Measurements from ENCODE around the gene DYRK1A.

DYRK1A gene

GRCh38 chr21:37566790-37567615 lies 200.4 kb downstream of the DYRK1A start:
- DNase-seq (ENCODE audit: low spot score) = no peak

- DNase-seq (ENCODE audit: low spot score) = no peak
These were observed 201.8 kb downstream of the DYRK1A start for GRCh38 chr21:37568415-37568814.

- no peak for DNase-seq (ENCODE audit: low spot score)
These were observed 202.3 kb downstream of the DYRK1A start for GRCh38 chr21:37568916-37569315.

DNA sequence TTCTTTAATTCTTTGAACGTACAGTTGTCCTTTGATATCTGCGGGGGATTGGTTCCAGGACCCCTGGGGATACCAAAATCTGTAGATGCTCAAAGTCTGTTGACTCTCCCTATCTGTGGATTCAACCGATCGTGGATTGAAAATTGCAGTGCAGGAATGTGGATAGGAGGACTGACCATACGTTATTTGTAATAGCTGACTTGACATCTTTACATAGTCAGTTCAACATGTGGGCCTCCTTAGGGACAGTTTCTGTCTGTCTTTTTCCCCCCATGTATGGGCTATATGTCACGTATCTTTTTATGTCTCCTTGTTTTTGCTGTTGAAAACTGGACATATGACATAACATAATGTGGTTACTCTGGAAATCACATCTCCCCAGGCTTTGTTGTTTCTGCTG lies 204.9 kb downstream of the DYRK1A start:
- DNase-seq (ENCODE audit: low spot score) = no peak

GRCh38 chr21:37574316-37574715 lies 207.7 kb downstream of the DYRK1A start:
- DNase-seq (ENCODE audit: low spot score) = no peak

DNA sequence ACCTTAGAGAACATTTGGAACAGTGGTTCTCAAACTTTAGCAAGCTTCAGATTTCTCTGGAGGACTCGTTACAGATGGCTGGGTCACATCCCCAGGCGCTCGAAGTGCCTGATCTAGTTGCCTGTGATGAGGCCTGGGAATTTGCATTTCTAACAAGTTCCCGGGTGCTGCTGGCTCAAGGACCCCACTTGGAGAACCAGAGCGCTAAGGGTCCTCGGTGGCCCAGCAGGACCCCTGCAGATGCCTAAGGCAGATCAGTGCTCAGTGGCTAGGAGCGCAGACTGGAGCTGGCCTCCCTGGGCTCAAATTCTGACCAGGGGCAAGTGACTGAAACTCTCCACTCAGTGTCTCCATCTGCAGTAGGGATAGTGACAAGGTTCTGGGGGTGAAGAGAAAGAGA lies 208.2 kb downstream of the DYRK1A start:
- no peak for DNase-seq (ENCODE audit: low spot score)

GRCh38 chr21:37575580-37575979 lies 209.0 kb downstream of the DYRK1A start:
- no peak for DNase-seq (ENCODE audit: low spot score)
